Liver (tissue), 9 donors: ENCODE measurements around the gene SGMS1. TPM values are rescaled to one million over a fixed set of nuclear protein-coding genes. Genes with fewer than 3 reads are reported as not detected.
"Not testable (repeated sequence)": the region's sequence is repeated elsewhere in the genome, so short reads cannot be mapped to it uniquely, and the experiment has no call there.

Experiments
- DNase-seq: peaks from one replicate; pipeline ENCODE4 v3.0.0-alpha.2; 2017; ENCODE audit warnings: low spot score
- H3K27ac ChIP-seq, 2 donors: one replicate each; pipeline ENCODE4 v1.7.0; 2013; ENCODE audit warnings: inconsistent platforms in 2 of 2, low read length in 2 of 2, control low read depth in 1 of 2, low read depth in 1 of 2, mild to moderate bottlenecking in 1 of 2
- H3K27me3 ChIP-seq, 4 donors: one replicate each; pipeline versions ENCODE4 v1.6.1 to v1.7.0; 2013; ENCODE audit warnings: low read length in 3 of 4, inconsistent platforms in 1 of 4, mild to moderate bottlenecking in 1 of 4, moderate library complexity in 1 of 4; ENCODE audit not compliant: control insufficient read depth in 4 of 4, insufficient read depth in 4 of 4
- H3K36me3 ChIP-seq, 4 donors: one replicate each; pipeline versions ENCODE4 v1.6.1 to v1.7.0; 2013; ENCODE audit warnings: low read length in 3 of 4, mild to moderate bottlenecking in 3 of 4, low read depth in 1 of 4, moderate library complexity in 1 of 4; ENCODE audit not compliant: control insufficient read depth in 4 of 4, insufficient read depth in 3 of 4
- H3K4me1 ChIP-seq, 4 donors: one replicate each; pipeline versions ENCODE4 v1.6.1 to v1.7.0; 2013; ENCODE audit warnings: low read length in 3 of 4, mild to moderate bottlenecking in 3 of 4, moderate library complexity in 1 of 4; ENCODE audit not compliant: control insufficient read depth in 4 of 4, insufficient read depth in 4 of 4
- H3K4me3 ChIP-seq, 3 donors: one replicate each; pipeline versions ENCODE4 v1.6.1 to v1.7.0; 2013; ENCODE audit warnings: low read length in 3 of 3, control low read depth in 1 of 3, low read depth in 1 of 3, mild to moderate bottlenecking in 1 of 3
- H3K9ac ChIP-seq, 2 donors: one replicate each; pipeline ENCODE4 v1.7.0; 2013; ENCODE audit warnings: low read length in 2 of 2, mild to moderate bottlenecking in 2 of 2, moderate library complexity in 2 of 2, control low read depth in 1 of 2, low read depth in 1 of 2
- H3K9me3 ChIP-seq, 4 donors: one replicate each; pipeline versions ENCODE4 v1.6.1 to v1.7.0; 2013; ENCODE audit warnings: low read length in 3 of 4; ENCODE audit not compliant: control insufficient read depth in 4 of 4
- FOXA2 ChIP-seq: IDR thresholded peaks from 2 replicates; pipeline ENCODE4 v1.6.1; 2016; ENCODE audit warnings: antibody characterized with exemption
- GABPA ChIP-seq, 2 donors: IDR thresholded peaks in 1 of 2; conservative IDR thresholded peaks in 1 of 2; 2 replicates each; pipeline ENCODE4 v1.6.1; 2016; ENCODE audit warnings: antibody characterized with exemption in 2 of 2, mild to moderate bottlenecking in 1 of 2, moderate library complexity in 1 of 2
- HNF4A ChIP-seq, 2 donors: conservative IDR thresholded peaks; 2 replicates each; pipeline ENCODE4 v1.6.1; 2016; ENCODE audit warnings: antibody characterized with exemption in 2 of 2, mild to moderate bottlenecking in 2 of 2
- JUND ChIP-seq, 2 donors: IDR thresholded peaks; 2 replicates each; pipeline ENCODE4 v1.6.1; 2016; ENCODE audit warnings: antibody characterized with exemption in 2 of 2
- SP1 ChIP-seq: IDR thresholded peaks from 2 replicates; pipeline ENCODE4 v1.6.1; 2018; ENCODE audit warnings: antibody characterized with exemption, mild to moderate bottlenecking
- YY1 ChIP-seq: IDR thresholded peaks from 2 replicates; pipeline ENCODE4 v1.6.1; 2016; ENCODE audit warnings: antibody characterized with exemption, mild to moderate bottlenecking
- WGBS: extraction: QIAGEN DNeasy Blood & Tissue Kit; methylation state at CpG from one replicate; pipeline ENCODE4 v1.1.7; 2013; 5-methylcytosine and 5-hydroxymethylcytosine counted together
- polyA plus RNA-seq, 2 donors: library from polyadenylated mRNA; stranded (reverse) in 1 of 2; unstranded in 1 of 2; fragments of 200-250 nt in 1 of 2; fragments of >200 nt in 1 of 2; fragmentation: Nextera tagmentation in 1 of 2; extraction: Ambion mirVana in 1 of 2; gene quantifications; one replicate each; pipeline versions ENCODE4 v1.2.1 to v1.2.3, GENCODE V29; 2013 to 2015
- total RNA-seq, 2 donors: library from RNA; depleted of rRNA; stranded (reverse); fragments of >200 nt; gene quantifications; one replicate each; pipeline ENCODE4 v1.2.3, GENCODE V29; 2014
- TF ChIP-seq, protein P1 (sequence below): IDR thresholded peaks from 2 replicates; pipeline ENCODE4 v1.6.1; 2016; ENCODE audit warnings: antibody characterized with exemption
- TF ChIP-seq, protein P2 (sequence below): fragments of 150-350 bp; IDR thresholded peaks from 2 replicates; pipeline ENCODE4 v1.5.1; 2017; ENCODE audit warnings: improper control_type of control experiment, low read depth, low read length; ENCODE audit not compliant: missing input control
- TF ChIP-seq, protein P3 (sequence below): IDR thresholded peaks from 2 replicates; pipeline ENCODE4 v1.6.1; 2016; ENCODE audit warnings: antibody characterized with exemption
- donor health status: healthy.
- donor health status: healthy.
- donor health status: healthy.
- donor health status: healthy.
- donor health status: healthy.

Gene SGMS1
- total and polyA plus RNA-seq, 4 donors: 6.8 to 98.2 (median 21.1) TPM

DNA sequence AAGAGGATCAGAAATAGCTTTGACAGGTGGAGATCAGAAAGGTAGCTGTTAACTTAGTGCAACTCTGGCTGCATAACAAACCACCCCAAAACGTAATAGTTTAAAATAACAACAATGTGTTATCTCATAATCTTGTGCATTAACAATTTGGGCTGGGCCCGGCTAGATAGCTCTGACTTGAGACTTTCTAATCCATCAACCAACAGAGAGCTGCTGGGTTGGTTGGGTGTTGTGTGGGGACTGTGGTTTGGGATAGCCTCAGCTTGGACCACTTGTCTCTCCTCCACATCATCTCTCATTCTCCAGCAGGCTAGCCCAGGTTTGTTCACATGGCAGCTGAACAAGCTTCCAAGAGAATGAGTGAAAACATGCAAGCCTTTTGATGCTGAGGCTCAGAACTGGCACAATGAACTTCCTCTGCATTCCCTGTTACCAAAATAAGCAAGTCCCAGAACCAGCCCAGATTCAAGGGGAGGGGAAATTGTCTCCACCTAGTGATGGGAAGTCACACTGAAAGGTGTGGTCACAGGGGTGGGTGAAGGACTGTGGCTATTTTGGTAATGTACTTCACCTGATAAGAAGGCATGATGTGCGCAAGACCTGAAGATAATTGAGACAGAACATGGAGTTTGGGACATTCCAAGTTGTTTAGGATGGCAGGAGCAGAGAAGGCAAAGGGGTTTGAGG, 352.0 kb downstream of the SGMS1 start:
- H3K27ac ChIP-seq: no peak overlapping the region
- no peak for DNase-seq
- no peaks in the 10 kb centered on the region for H3K36me3 ChIP-seq
- no peaks in the 10 kb centered on the region for H3K4me1 ChIP-seq
- no peaks in the 10 kb centered on the region for H3K9me3 ChIP-seq
- WGBS: 89% methylated on average over 3 of the region's 3 CpGs
- H3K9ac ChIP-seq: no peak overlapping the region
- TF ChIP-seq JUND (IDR thresholded peaks at IDR 0.05): no peak
- TF ChIP-seq, protein P1, sequence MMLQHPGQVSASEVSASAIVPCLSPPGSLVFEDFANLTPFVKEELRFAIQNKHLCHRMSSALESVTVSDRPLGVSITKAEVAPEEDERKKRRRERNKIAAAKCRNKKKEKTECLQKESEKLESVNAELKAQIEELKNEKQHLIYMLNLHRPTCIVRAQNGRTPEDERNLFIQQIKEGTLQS: no peak
- TF ChIP-seq, protein P2, sequence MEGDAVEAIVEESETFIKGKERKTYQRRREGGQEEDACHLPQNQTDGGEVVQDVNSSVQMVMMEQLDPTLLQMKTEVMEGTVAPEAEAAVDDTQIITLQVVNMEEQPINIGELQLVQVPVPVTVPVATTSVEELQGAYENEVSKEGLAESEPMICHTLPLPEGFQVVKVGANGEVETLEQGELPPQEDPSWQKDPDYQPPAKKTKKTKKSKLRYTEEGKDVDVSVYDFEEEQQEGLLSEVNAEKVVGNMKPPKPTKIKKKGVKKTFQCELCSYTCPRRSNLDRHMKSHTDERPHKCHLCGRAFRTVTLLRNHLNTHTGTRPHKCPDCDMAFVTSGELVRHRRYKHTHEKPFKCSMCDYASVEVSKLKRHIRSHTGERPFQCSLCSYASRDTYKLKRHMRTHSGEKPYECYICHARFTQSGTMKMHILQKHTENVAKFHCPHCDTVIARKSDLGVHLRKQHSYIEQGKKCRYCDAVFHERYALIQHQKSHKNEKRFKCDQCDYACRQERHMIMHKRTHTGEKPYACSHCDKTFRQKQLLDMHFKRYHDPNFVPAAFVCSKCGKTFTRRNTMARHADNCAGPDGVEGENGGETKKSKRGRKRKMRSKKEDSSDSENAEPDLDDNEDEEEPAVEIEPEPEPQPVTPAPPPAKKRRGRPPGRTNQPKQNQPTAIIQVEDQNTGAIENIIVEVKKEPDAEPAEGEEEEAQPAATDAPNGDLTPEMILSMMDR: no peak
- TF ChIP-seq YY1: no peak
- TF ChIP-seq, protein P3, sequence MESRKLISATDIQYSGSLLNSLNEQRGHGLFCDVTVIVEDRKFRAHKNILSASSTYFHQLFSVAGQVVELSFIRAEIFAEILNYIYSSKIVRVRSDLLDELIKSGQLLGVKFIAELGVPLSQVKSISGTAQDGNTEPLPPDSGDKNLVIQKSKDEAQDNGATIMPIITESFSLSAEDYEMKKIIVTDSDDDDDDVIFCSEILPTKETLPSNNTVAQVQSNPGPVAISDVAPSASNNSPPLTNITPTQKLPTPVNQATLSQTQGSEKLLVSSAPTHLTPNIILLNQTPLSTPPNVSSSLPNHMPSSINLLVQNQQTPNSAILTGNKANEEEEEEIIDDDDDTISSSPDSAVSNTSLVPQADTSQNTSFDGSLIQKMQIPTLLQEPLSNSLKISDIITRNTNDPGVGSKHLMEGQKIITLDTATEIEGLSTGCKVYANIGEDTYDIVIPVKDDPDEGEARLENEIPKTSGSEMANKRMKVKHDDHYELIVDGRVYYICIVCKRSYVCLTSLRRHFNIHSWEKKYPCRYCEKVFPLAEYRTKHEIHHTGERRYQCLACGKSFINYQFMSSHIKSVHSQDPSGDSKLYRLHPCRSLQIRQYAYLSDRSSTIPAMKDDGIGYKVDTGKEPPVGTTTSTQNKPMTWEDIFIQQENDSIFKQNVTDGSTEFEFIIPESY: no peak
- TF ChIP-seq GABPA (IDR thresholded peaks at IDR 0.05 in 1 of 2, conservative IDR thresholded peaks at IDR 0.05 in 1 of 2): no peak
- TF ChIP-seq FOXA2: no peak
- H3K4me3 ChIP-seq: no peak overlapping the region
- H3K27me3 ChIP-seq: no peaks in the 10 kb centered on the region

DNA sequence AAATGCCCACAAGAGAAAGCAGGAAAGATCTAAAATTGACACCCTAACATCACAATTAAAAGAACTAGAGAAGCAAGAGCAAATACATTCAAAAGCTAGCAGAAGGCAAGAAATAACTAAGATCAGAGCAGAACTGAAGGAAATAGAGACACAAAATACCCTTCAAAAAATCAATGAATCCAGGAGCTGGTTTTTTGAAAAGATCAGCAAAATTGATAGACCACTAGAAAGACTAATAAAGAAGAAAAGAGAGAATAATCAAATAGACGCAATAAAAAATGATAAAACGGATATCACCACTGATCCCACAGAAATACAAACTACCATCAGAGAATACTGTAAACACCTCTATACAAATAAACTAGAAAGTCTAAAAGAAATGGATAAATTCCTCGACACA, 355.9 kb downstream of the SGMS1 start:
- DNase-seq, H3K27ac ChIP-seq, H3K36me3 ChIP-seq, H3K4me1 ChIP-seq, H3K9me3 ChIP-seq, H3K27me3 ChIP-seq, H3K9ac ChIP-seq, H3K4me3 ChIP-seq: not testable (repeated sequence)
- whole genome bisulfite sequencing: 90% methylated on average over 3 of the region's 3 CpGs

DNA sequence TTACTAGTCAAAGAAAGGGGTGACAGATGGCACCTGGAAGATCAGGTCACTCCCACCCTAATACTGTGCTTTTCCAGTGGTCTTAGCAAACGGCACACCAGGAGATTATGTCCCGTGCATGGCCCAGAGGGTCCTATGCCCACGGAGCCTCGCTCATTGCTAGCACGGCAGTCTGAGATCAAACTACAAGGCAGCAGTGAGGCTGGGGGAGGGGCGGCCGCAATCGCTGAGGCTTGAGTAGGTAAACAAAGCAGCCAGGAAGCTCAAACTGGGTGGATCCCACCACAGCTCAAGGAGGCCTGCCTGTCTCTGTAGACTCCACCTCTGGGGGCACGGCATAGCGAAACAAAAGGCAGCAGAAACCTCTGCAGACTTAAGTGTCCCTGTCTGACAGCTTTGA, 361.1 kb downstream of the SGMS1 start:
- not testable (repeated sequence) for H3K36me3 ChIP-seq, DNase-seq, H3K9ac ChIP-seq, H3K27ac ChIP-seq, H3K27me3 ChIP-seq, H3K9me3 ChIP-seq, H3K4me3 ChIP-seq, H3K4me1 ChIP-seq
- WGBS: 86% methylated on average over 10 of the region's 10 CpGs

DNA sequence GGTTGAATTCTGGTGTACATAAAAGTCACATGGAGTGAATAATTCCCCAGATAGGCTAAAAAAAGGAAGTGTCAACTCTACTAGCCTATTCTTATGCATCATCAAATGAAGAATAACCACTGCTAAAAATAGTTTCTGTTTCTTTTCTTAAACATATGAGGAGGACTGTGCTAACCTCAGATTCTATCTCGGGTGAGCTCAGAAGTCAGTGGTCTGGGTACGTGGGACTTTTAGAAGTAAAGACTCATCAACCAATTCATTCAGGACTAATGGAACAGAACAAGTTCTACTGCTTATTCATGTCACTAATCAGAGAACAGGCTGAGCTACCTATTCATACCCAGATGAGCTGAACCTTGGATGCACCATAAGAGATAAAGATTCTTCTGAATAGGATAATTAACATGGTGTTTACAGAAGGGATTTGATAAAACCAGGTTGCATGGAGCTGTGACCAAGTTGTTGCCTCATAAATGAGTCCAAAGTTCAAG, 362.9 kb downstream of the SGMS1 start:
- Histone ChIP-seq H3K4me1 (peaks cover 0 to 2% (median 0%) of the 10 kb centered on the region in 4 donors), H3K36me3 (no peaks in the 10 kb centered on the region), H3K4me3 (no peak overlapping the region), H3K27me3 (no peaks in the 10 kb centered on the region), H3K9me3 (no peaks in the 10 kb centered on the region), H3K27ac (no peak overlapping the region), H3K9ac (no peak overlapping the region)
- 70% methylated on average over 2 of the region's 2 CpGs for WGBS
- no peak for TF ChIP-seq SP1
- peak in 1 of 2 donors; percentile 44 for TF ChIP-seq HNF4A (conservative IDR thresholded peaks at IDR 0.05)
- TF ChIP-seq, protein P2: no peak
- DNase-seq: no peak
